ENCODE data around the gene BBOF1.

DNA sequence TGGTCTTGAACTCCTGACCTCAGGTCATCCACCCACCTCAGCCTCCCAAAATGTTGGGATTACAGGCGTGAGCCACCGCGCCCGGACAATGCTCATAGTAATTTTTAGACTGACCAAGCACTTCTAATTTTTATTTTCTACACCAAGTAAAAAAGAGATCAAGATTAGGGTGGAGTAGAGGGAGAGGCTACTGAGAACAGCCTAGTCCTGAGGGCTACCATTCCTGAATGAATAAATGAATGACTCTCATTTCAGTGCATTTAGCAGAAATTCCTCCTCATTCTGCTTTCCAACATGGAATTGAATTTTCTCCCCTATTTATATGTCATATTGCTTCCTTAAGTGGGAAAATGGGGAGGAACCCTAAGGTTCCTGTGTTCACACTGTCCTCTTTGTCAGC lies 26.4 kb downstream of the BBOF1 start:
- TF ChIP-seq, protein P1, sequence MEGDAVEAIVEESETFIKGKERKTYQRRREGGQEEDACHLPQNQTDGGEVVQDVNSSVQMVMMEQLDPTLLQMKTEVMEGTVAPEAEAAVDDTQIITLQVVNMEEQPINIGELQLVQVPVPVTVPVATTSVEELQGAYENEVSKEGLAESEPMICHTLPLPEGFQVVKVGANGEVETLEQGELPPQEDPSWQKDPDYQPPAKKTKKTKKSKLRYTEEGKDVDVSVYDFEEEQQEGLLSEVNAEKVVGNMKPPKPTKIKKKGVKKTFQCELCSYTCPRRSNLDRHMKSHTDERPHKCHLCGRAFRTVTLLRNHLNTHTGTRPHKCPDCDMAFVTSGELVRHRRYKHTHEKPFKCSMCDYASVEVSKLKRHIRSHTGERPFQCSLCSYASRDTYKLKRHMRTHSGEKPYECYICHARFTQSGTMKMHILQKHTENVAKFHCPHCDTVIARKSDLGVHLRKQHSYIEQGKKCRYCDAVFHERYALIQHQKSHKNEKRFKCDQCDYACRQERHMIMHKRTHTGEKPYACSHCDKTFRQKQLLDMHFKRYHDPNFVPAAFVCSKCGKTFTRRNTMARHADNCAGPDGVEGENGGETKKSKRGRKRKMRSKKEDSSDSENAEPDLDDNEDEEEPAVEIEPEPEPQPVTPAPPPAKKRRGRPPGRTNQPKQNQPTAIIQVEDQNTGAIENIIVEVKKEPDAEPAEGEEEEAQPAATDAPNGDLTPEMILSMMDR (IDR thresholded peaks at IDR 0.05; ENCODE audit: extremely low read depth in 1 of 2, insufficient read depth in 1 of 2, low read depth in 1 of 2, low read length in 2 of 2) = no peak
- no peak for TF ChIP-seq MYC (IDR thresholded peaks at IDR 0.05; ENCODE audit: low read depth, low read length)
- TF ChIP-seq EZH2 (IDR thresholded peaks at IDR 0.05; ENCODE audit: borderline replicate concordance, low read depth, low read length, severe bottlenecking) = no peak
- TF ChIP-seq POLR2A (IDR thresholded peaks at IDR 0.05; ENCODE audit: low read depth, low read length) = no peak
- TF ChIP-seq POLR2AphosphoS5 (IDR thresholded peaks at IDR 0.05; ENCODE audit: insufficient read depth, low read depth, low read length) = no peak
- TF ChIP-seq JUN (IDR thresholded peaks at IDR 0.05; ENCODE audit: borderline replicate concordance, insufficient read depth, insufficient read length, low read depth) = no peak
- TF ChIP-seq, protein P2, sequence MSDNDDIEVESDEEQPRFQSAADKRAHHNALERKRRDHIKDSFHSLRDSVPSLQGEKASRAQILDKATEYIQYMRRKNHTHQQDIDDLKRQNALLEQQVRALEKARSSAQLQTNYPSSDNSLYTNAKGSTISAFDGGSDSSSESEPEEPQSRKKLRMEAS (IDR thresholded peaks at IDR 0.05; ENCODE audit: insufficient read depth, insufficient read length) = no peak
- no peak for TF ChIP-seq GATA2 (IDR thresholded peaks at IDR 0.05; ENCODE audit: insufficient read depth, insufficient read length, low read depth, low read length)
- TF ChIP-seq FOS (IDR thresholded peaks at IDR 0.05; ENCODE audit: borderline replicate concordance, insufficient read depth, low read length) = no peak

All from endothelial cell of umbilical vein (primary cell).